ENCODE measurements around the gene CRYGB. TPM values are rescaled to one million over a fixed set of nuclear protein-coding genes. Genes with fewer than 3 reads are reported as not detected.

CRYGB gene
- total RNA-seq: not detected in 2 replicates
- polyA plus RNA-seq (2012): not detected

GRCh38 chr2:208146006-208146405, at the start of gene CRYGB:
Gene CRYGB (minus strand): TSS chr2:208146158. CDS start chr2:208146120, 38 bp downstream.
- DNase-seq (ENCODE audit: low read depth): no peak

- DNase-seq (ENCODE audit: low read depth): no peak
Observed at GRCh38 chr2:208195531-208195930, 49.6 kb upstream of the CRYGB start.

DNA sequence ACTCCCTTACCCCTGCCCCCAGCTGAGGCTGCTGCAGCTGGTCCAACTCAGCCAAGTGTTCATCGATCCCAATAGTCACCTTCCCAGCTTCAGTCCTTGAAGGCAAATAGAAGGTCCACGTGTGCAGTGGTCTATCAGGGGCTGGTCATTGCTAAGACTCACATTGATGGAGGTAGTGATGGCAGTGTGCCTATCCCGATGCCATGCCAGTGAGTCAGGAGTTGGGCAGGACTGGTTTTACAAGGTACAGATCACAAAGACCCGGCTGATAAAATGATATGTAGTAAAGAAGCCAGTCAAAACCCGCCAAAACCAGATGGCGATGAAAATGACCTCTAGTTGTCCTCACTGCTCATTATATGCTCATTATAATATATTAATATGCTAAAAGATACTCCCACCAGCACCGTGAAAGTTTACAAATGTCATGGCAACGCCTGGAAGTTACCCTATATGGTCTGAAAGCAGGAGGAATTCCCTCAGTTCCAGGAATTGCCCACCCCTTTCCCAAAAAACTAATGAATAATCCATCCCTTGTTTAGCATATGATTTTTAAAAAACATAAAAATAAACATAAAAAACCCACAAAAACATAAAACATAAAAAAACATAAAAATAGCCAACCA, 46.8 kb upstream of the CRYGB start:
- DNase-seq (ENCODE audit: low read depth): no peak

- DNase-seq (ENCODE audit: low read depth): no peak
Observed at GRCh38 chr2:208189810-208190503, 44.0 kb upstream of the CRYGB start, which contains the start of gene C2orf80. Gene C2orf80 (minus strand): TSS chr2:208190030. CDS start chr2:208186986, 3,044 bp downstream.

- no peak for DNase-seq (ENCODE audit: low read depth)
Observed at GRCh38 chr2:208189069-208189809, 43.3 kb upstream of the CRYGB start.

DNA sequence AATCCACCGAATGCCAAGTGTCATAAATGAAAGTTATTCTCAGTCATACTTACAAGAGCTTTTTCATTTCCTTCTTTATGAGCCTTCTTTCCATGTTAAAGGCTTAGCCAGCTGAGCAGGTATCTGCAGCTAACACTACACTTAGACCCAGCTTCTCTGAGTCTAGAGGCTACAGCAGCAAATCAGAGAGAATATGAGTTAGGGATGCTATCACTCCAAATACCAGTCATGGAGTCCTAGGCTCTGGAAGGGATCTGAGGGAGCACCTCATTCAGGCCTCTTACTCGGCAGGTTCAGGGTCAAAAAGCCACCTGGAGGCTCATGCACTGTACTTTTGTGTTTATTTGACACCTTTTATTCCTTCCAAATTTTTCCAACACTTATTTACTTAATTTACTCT, 40.9 kb upstream of the CRYGB start:
- no peak for DNase-seq (ENCODE audit: low read depth)

DNA sequence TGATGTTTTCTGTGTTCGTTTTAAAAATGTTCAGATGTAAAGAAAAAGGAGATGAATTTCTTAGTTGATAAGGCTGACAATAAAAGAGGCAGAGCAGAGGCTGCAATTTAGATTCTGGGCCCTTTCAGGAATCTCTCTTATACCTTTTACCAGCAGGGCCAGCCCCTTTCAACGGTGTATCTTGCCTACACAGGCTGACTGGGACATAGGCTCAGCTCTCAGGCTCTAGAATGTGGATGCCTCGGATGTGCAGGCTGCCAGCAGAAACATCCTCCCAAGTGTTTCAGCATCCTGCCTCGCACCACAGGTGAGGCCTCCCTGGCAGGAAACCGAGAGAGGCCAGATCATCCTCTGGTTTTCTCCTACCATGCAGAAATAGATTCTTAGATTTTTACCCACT, 40.5 kb upstream of the CRYGB start:
- DNase-seq (ENCODE audit: low read depth): no peak

DNA sequence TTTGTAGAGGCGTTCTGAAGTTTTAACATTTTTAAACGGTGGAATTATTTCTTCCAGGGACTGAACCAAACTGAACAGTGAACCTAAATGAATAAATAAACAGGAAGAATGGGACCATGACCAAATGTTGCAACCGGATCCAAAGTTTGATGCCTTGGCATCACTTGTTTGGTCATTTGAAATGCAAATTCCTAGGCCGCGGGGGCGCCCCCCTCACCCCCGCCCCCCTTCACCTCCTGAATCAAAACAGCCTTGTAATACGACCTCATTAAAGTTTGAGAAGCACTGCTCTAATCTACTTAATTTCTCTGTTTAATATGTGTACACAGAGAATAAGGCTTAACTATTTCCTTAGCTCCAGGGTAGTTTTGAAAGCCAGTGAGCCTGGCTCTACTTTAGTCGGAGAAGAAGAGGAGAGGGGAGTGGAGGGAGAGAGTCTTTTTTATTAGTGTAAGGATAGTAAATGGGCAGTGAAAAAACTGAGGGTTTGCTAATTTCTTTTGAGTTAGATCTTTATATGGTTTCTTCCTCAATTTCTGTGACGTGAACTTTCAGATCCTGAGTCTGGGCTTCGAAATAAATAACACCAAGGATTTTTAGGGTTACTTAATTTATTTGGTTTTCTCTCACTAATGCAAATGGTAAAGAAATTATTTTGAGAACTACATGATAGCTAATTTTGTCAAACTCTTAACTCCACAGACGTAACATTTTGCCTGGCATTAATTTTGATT, 38.2 kb upstream of the CRYGB start:
- DNase-seq (ENCODE audit: low read depth): no peak

DNA sequence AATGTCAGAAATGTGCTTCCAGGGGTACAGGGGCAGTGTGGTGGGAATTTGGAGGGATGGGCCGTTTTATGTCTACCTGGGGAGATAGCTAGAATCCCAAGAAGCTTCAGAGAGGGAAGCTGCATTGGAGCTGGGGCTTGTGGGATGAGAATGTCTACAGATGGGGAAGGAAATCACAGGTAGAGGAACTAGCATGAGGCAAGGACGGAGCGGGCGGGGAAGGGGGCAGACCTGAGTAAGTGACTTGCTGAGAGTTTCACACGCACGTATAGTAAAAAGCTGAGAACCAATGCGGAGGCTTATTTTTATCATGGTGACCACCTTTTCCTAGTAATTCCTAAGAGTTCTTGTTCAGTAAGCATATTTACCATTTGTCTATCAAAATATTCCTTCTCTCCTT, 37.6 kb upstream of the CRYGB start:
- DNase-seq (ENCODE audit: low read depth): no peak

GRCh38 chr2:208182835-208183234, 36.9 kb upstream of the CRYGB start:
- DNase-seq (ENCODE audit: low read depth): no peak

- no peak for DNase-seq (ENCODE audit: low read depth)
Observed at GRCh38 chr2:208179028-208179609, 33.2 kb upstream of the CRYGB start.

GRCh38 chr2:208175840-208176153, 29.8 kb upstream of the CRYGB start:
- no peak for DNase-seq (ENCODE audit: low read depth)

- peak; percentile 80 for DNase-seq (ENCODE audit: low read depth)
Observed at GRCh38 chr2:208175069-208175839, 29.3 kb upstream of the CRYGB start.

DNA sequence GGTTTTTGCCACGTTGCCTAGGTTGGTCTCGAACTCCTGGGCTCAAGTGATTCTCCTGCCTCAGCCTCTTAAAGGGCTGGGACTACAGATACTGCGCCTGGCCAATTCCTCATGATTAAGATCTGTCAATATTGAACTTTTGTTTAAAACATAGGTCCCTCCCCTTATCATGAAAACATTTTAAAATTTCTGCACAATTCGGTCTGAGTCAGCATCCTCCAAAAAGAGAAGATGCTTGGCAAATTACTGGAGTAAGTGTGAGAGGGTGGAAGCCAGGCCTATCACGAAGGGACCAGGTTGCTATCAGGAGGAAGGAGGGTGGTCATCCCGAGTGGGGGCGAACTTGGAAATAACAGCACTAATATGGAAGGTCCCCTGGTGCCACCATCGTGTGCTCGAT, 28.2 kb upstream of the CRYGB start:
- DNase-seq (ENCODE audit: low read depth): no peak

GRCh38 chr2:208172125-208172524, 26.2 kb upstream of the CRYGB start:
- DNase-seq (ENCODE audit: low read depth): no peak

GRCh38 chr2:208164951-208165755, 19.2 kb upstream of the CRYGB start:
- DNase-seq (ENCODE audit: low read depth): no peak

GRCh38 chr2:208163489-208163888, 17.5 kb upstream of the CRYGB start, which contains the start of gene CRYGA:
Gene CRYGA (minus strand): TSS chr2:208163589. CDS start chr2:208163556, 33 bp downstream.
- no peak for DNase-seq (ENCODE audit: low read depth)

GRCh38 chr2:208156439-208156838, 10.5 kb upstream of the CRYGB start:
- no peak for DNase-seq (ENCODE audit: low read depth)

DNA sequence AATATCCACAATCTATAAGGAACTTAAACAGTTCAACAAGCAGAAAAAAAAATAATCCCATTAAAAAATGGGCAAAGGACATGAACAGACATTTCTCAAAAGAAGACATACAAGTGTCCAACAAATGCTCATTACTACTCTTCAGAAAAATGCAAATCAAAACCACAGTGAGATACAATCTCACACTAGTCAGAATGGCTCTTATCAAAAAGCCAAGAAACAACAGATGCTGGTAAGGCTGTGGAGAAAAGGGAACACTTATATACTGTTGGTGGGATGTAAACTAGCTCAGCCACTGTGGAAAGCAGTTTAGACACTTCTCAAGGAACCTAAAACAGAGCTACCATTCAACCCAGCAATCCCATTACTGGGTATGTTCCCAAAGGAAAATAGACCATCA, 7.2 kb upstream of the CRYGB start:
- DNase-seq (ENCODE audit: low read depth): no peak

GRCh38 chr2:208150956-208151355, 5.0 kb upstream of the CRYGB start:
- DNase-seq (ENCODE audit: low read depth): no peak

All from myocyte (in vitro differentiated cells).